ENCODE results near the gene HHIPL1. TPM values are rescaled to one million over a fixed set of nuclear protein-coding genes. Genes with fewer than 3 reads are reported as not detected.
A peak's percentile ranks its signal among the peaks of the same experiment; 100 is the strongest.

The HHIPL1 gene
- total and polyA plus RNA-seq, 2 experiments from 2014 or later, result 0.83 to 1.2 TPM

DNA sequence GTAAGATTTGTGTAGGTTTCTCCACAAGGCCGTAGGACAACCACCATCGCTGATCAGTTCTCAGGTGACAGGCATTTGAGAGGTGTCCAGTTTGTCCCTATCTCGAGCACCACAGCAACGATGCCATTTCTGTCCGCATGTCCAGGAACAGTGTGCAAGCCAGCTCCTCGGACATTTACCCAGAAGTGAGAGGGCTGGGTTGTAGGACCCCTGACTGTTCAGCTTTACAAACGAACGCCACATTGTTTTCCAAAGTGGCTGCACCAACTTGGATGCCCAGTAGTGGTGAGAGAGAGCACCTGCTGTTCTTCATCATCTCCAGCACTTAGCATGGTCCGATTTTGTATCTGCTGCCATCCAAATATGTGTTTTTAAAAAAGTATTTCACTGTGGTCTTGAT lies 77.8 kb downstream of the HHIPL1 start:
- TF ChIP-seq CTCF (IDR thresholded peaks at IDR 0.05; ENCODE audit: low read depth, low read length), result no peak
- H3K4me1 ChIP-seq (ENCODE audit: low read depth), result no peaks in the 10 kb centered on the region
- no peak overlapping the region for H3K4me3 ChIP-seq
- H3K36me3 ChIP-seq, result no peaks in the 10 kb centered on the region
- H3K27ac ChIP-seq, result no peak overlapping the region
- DNase-seq (ENCODE audit: low read depth in 1 of 2, low spot score in 1 of 2), result no peak
- no peaks in the 10 kb centered on the region for H3K9me3 ChIP-seq (ENCODE audit: low read depth)
- H3K27me3 ChIP-seq, result no peaks in the 10 kb centered on the region

- Histone ChIP-seq H3K9me3 (ENCODE audit: low read depth) (no peaks in the 10 kb centered on the region), H3K4me1 (ENCODE audit: low read depth) (no peaks in the 10 kb centered on the region), H3K4me3 (no peak overlapping the region), H3K27me3 (no peaks in the 10 kb centered on the region), H3K27ac (no peak overlapping the region), H3K36me3 (no peaks in the 10 kb centered on the region)
- peak in 1 of 2 donors; percentile 29 for DNase-seq (ENCODE audit: low read depth in 1 of 2, low spot score in 1 of 2)
- no peak for TF ChIP-seq CTCF (IDR thresholded peaks at IDR 0.05; ENCODE audit: low read depth, low read length)
These were observed 79.4 kb downstream of the HHIPL1 start for GRCh38 chr14:99724196-99724891.

- H3K9me3 ChIP-seq (ENCODE audit: low read depth), result no peaks in the 10 kb centered on the region
- H3K4me3 ChIP-seq, result no peak overlapping the region
- no peaks in the 10 kb centered on the region for H3K27me3 ChIP-seq
- no peak for TF ChIP-seq CTCF (IDR thresholded peaks at IDR 0.05; ENCODE audit: low read depth, low read length)
- no peaks in the 10 kb centered on the region for H3K4me1 ChIP-seq (ENCODE audit: low read depth)
- no peak overlapping the region for H3K27ac ChIP-seq
- H3K36me3 ChIP-seq, result no peaks in the 10 kb centered on the region
- DNase-seq (ENCODE audit: low read depth in 1 of 2, low spot score in 1 of 2), result no peak
These were observed 80.2 kb downstream of the HHIPL1 start for GRCh38 chr14:99724939-99725773.

DNA sequence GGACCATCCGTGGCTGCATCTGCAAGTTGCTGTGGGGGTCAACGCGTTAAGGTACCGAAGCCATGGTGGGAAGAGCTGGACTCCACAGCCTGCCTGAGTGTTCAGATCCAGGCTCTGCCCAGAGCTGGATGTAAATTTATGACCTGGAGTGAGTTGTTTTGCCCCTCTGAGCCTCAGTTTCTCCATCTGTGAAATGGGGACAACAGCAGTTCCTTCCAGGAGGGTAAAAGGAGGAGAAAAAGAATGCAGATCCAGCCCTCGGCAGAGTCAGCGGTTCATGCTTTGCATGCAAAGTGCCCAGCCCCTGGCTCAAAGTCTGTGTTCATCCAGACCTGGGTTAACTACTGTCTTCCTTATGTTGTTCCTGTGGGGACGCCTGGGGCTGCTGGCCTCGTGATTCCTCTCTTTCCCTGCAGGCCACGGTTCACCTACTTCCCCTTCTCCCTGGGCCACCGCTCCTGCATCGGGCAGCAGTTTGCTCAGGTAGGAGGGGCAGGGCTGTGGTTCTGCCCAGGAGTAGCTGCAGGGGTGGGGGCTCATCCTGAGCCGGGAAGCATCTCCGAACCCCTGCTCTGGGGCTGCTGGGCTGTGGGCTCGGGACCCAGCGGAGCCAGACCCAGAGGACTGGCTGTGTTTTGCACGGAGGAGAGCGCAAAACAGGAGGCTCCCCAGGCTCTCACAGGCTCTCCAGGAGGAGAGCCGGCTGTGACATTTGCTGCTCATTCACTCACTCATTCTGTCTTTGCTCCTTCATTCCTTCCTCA lies 81.0 kb downstream of the HHIPL1 start:
- H3K27me3 ChIP-seq, result no peaks in the 10 kb centered on the region

More for the DNA sequence above, 81.0 kb downstream of the HHIPL1 start:
- no peak for DNase-seq (ENCODE audit: low read depth in 1 of 2, low spot score in 1 of 2)
- H3K4me1 ChIP-seq (ENCODE audit: low read depth), result peaks cover 3% of the 10 kb centered on the region
- no peak overlapping the region for H3K4me3 ChIP-seq
- no peak overlapping the region for H3K27ac ChIP-seq
- H3K36me3 ChIP-seq, result no peaks in the 10 kb centered on the region
- no peaks in the 10 kb centered on the region for H3K9me3 ChIP-seq (ENCODE audit: low read depth)
- no peak for TF ChIP-seq CTCF (IDR thresholded peaks at IDR 0.05; ENCODE audit: low read depth, low read length)

All from cardiac muscle cell (in vitro differentiated cells and primary cell).